Neutrophil (primary cell): ENCODE data around the gene P2RX6.

Experiments used
- H3K27ac ChIP-seq: fragments of 200-600 bp; sonication (generic); 2 replicates; pipeline ENCODE4 v1.5.1; 2016; ENCODE audit warnings: mild to moderate bottlenecking, moderate library complexity
- H3K27me3 ChIP-seq: fragments of 200-600 bp; sonication (generic); 2 replicates; pipeline ENCODE4 v1.6.0; 2016; ENCODE audit warnings: mild to moderate bottlenecking
- H3K36me3 ChIP-seq: fragments of 200-600 bp; sonication (generic); 2 replicates; pipeline ENCODE4 v1.5.1; 2017
- H3K4me1 ChIP-seq, 2 experiments: fragments of 200-600 bp in 1 of 2; sonication (generic) in 1 of 2; 1 replicate in 1 of 2; 2 replicates in 1 of 2; pipeline versions ENCODE4 v1.5.1 to v1.6.1; 2013 to 2016; ENCODE audit warnings: low read depth in 1 of 2, low read length in 1 of 2, mild to moderate bottlenecking in 1 of 2, moderate library complexity in 1 of 2; ENCODE audit not compliant: control insufficient read depth in 1 of 2, insufficient read depth in 1 of 2
- H3K4me3 ChIP-seq, 2 experiments: fragments of 200-600 bp in 1 of 2; sonication (generic) in 1 of 2; 1 replicate in 1 of 2; 2 replicates in 1 of 2; pipeline ENCODE4 v1.5.1; 2013 to 2016; ENCODE audit warnings: low read depth in 1 of 2, low read length in 1 of 2, mild to moderate bottlenecking in 1 of 2, moderate library complexity in 1 of 2
- H3K9me3 ChIP-seq: fragments of 200-600 bp; sonication (generic); 2 replicates; pipeline ENCODE4 v1.5.1; 2016
- CTCF ChIP-seq: fragments of 200-600 bp; sonication (generic); IDR thresholded peaks from 2 replicates; pipeline ENCODE4 v1.5.1; 2016; ENCODE audit warnings: antibody characterized with exemption

Gene P2RX6

GRCh38 chr22:20974336-20974955 is 40.5 kb upstream of the P2RX6 start:
- no peak for TF ChIP-seq CTCF
- H3K9me3 ChIP-seq, result no peaks in the 10 kb centered on the region
- peaks cover 1 to 4% of the 10 kb centered on the region in 2 experiments for H3K4me1 ChIP-seq

GRCh38 chr22:20975541-20976290 is 39.2 kb upstream of the P2RX6 start:
- Histone ChIP-seq H3K4me3 (no peak overlapping the region), H3K4me1 (peaks cover 9 to 10% of the 10 kb centered on the region in 2 experiments), H3K27ac (no peak overlapping the region), H3K9me3 (no peaks in the 10 kb centered on the region), H3K36me3 (no peaks in the 10 kb centered on the region), H3K27me3 (peaks cover 9% of the 10 kb centered on the region)
- TF ChIP-seq CTCF, result no peak

More at GRCh38 chr22:20974336-20974955, 40.5 kb upstream of the P2RX6 start:
- Histone ChIP-seq H3K36me3 (no peaks in the 10 kb centered on the region), H3K4me3 (no peak overlapping the region), H3K27ac (no peak overlapping the region), H3K27me3 (peaks cover 4% of the 10 kb centered on the region)

GRCh38 chr22:20976291-20976877 is 38.6 kb upstream of the P2RX6 start:
- Histone ChIP-seq H3K9me3 (no peaks in the 10 kb centered on the region), H3K4me3 (no peak overlapping the region), H3K36me3 (no peaks in the 10 kb centered on the region), H3K27me3 (peaks cover 9% of the 10 kb centered on the region), H3K4me1 (peaks cover 13 to 15% of the 10 kb centered on the region in 2 experiments), H3K27ac (no peak overlapping the region)
- no peak for TF ChIP-seq CTCF

GRCh38 chr22:20977019-20977418 is 37.9 kb upstream of the P2RX6 start:
- Histone ChIP-seq H3K27ac (no peak overlapping the region), H3K27me3 (peaks cover 9% of the 10 kb centered on the region), H3K4me1 (peaks cover 18 to 20% of the 10 kb centered on the region in 2 experiments), H3K4me3 (no peak overlapping the region), H3K36me3 (no peaks in the 10 kb centered on the region), H3K9me3 (no peaks in the 10 kb centered on the region)
- TF ChIP-seq CTCF, result no peak

GRCh38 chr22:20977516-20978170 is 37.3 kb upstream of the P2RX6 start:
- Histone ChIP-seq H3K27me3 (peaks cover 9% of the 10 kb centered on the region), H3K27ac (no peak overlapping the region), H3K9me3 (no peaks in the 10 kb centered on the region), H3K4me1 (peaks cover 22 to 24% of the 10 kb centered on the region in 2 experiments), H3K4me3 (no peak overlapping the region), H3K36me3 (no peaks in the 10 kb centered on the region)
- TF ChIP-seq CTCF, result no peak
